ENCODE measurements around the gene MOAP1. TPM values are rescaled to one million over a fixed set of nuclear protein-coding genes. Genes with fewer than 3 reads are reported as not detected.
"Not testable (repeated sequence)": the region's sequence is repeated elsewhere in the genome, so short reads cannot be mapped to it uniquely, and the experiment has no call there.

Gene MOAP1
- total RNA-seq, 2 experiments from 2014 or later = 14.2 to 14.8 TPM

GRCh38 chr14:93175492-93175891 is 9.2 kb downstream of the MOAP1 start:
- intact Hi-C loops (cut with micrococcal nuclease) = no loop called here
- no peak for DNase-seq
- no peak overlapping the region for H3K27ac Mint-ChIP-seq
- H3K4me1 Mint-ChIP-seq (ENCODE audit: low read depth) = no peaks in the 10 kb centered on the region
- no peaks in the 10 kb centered on the region for H3K9me3 Mint-ChIP-seq
- no peaks in the 10 kb centered on the region for H3K27me3 Mint-ChIP-seq
- H3K36me3 Mint-ChIP-seq = no peaks in the 10 kb centered on the region
- POLR2A ChIA-PET = no interaction called here
- no peak overlapping the region for H3K4me3 Mint-ChIP-seq
- CTCF ChIA-PET = interaction anchor here (0.9 to 2.9 kb wide), 5 partner anchors 9 to 63 kb away, joined by 3 to 18 read pairs (median 3); partner anchors contain the start of genes LYSET and MOAP1

DNA sequence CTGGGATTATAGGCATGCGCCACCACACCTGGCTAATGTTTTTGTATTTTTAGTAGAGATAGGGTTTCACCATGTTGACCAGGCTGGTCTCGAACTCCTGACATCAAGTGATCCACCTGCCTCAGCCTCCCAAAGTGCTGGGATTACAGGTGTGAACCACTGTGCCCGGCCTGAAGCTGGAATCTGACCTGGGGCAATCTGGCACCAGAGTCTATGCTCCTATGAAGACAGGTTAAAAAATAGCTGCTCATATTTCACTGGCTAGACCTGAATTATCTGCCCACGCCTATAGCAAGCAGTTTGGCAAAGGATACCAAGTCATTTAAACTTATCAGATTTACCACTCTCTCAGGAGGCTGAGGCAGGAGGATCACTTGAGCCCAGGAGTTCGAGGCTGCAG is 10.0 kb downstream of the MOAP1 start:
- H3K4me1 Mint-ChIP-seq (ENCODE audit: low read depth); DNase-seq; H3K9me3 Mint-ChIP-seq; intact Hi-C loops (cut with micrococcal nuclease); H3K27ac Mint-ChIP-seq; H3K36me3 Mint-ChIP-seq; H3K27me3 Mint-ChIP-seq; H3K4me3 Mint-ChIP-seq; POLR2A ChIA-PET: not testable (repeated sequence)
- CTCF ChIA-PET = interaction anchor here (0.8 to 2.9 kb wide), 3 partner anchors 35 to 223 kb away, joined by 3 to 18 read pairs (median 3); no protein-coding TSS in a partner anchor

- POLR2A ChIA-PET = interaction anchor here (1.2 kb wide), 1 partner anchor 11 kb away, joined by 4 read pairs; the partner anchor contains the start of genes LYSET and MOAP1
- DNase-seq = peak; percentile 43
- intact Hi-C loops (cut with micrococcal nuclease) = no loop called here
Measured at GRCh38 chr14:93173943-93174395, 10.7 kb downstream of the MOAP1 start.

DNA sequence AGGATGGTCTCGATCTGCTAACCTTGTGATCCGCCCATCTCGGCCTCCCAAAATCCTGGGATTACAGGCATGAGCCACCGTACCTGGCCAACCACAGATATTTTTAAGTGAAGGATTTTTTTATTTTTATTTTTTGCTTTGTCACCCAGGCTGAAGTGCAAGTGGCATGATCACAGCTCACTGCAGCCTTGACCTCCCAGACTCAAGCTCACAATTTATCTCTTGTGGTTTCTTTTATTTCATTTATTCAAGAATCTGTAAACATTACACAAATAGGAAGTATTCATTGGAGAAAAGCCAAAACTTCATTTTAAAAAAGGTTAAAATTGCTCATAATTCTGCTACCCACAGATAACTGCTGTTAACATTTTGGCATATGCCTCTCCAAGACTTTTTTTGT is 13.3 kb downstream of the MOAP1 start:
- H3K4me1 Mint-ChIP-seq (ENCODE audit: low read depth) = no peaks in the 10 kb centered on the region
- POLR2A ChIA-PET = no interaction called here
- no peak overlapping the region for H3K4me3 Mint-ChIP-seq
- H3K36me3 Mint-ChIP-seq = no peaks in the 10 kb centered on the region
- no peak overlapping the region for H3K27ac Mint-ChIP-seq
- no peaks in the 10 kb centered on the region for H3K27me3 Mint-ChIP-seq
- CTCF ChIA-PET = no interaction called here
- H3K9me3 Mint-ChIP-seq = no peaks in the 10 kb centered on the region
- intact Hi-C loops (cut with micrococcal nuclease) = no loop called here
- DNase-seq = no peak

More at GRCh38 chr14:93173943-93174395, 10.7 kb downstream of the MOAP1 start:
- Mint-ChIP-seq H3K27me3 (no peaks in the 10 kb centered on the region), H3K4me1 (ENCODE audit: low read depth) (no peaks in the 10 kb centered on the region), H3K4me3 (no peak overlapping the region), H3K27ac (no peak overlapping the region), H3K9me3 (no peaks in the 10 kb centered on the region), H3K36me3 (no peaks in the 10 kb centered on the region)
- CTCF ChIA-PET = interaction anchor here (0.8 to 2.9 kb wide), 2 partner anchors 61 to 222 kb away, joined by 3 to 18 read pairs; no protein-coding TSS in a partner anchor

DNA sequence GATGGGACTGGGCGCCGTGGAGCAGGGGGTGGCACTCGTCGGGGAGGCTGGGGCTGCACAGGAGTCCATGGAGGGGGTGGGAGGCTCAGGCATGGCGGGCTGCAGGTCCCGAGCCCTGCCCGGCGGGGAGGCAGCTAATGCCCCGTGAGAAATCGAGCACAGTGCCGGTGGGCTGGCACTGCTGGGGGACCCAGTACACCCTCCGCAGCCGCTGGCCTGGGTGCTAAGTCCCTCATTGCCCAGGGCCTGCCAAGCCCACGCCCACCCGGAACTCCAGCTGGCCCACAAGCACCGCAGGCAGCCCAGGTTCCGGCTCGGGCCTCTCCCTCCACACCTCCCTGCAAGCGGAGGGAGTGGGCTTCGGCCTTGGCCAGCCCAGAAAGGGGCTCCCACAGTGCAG is 14.6 kb downstream of the MOAP1 start:
- H3K4me3 Mint-ChIP-seq; DNase-seq; H3K9me3 Mint-ChIP-seq; intact Hi-C loops (cut with micrococcal nuclease); H3K27ac Mint-ChIP-seq; H3K36me3 Mint-ChIP-seq; H3K27me3 Mint-ChIP-seq; H3K4me1 Mint-ChIP-seq (ENCODE audit: low read depth): not testable (repeated sequence)
- ChIA-PET CTCF (interaction anchor here (1.0 kb wide), 1 partner anchor 31 kb away, joined by 3 read pairs; no protein-coding TSS in a partner anchor), POLR2A (interaction anchor here (1.4 kb wide), 1 partner anchor 15 kb away, joined by 7 read pairs; the partner anchor contains the start of genes LYSET and MOAP1)

DNA sequence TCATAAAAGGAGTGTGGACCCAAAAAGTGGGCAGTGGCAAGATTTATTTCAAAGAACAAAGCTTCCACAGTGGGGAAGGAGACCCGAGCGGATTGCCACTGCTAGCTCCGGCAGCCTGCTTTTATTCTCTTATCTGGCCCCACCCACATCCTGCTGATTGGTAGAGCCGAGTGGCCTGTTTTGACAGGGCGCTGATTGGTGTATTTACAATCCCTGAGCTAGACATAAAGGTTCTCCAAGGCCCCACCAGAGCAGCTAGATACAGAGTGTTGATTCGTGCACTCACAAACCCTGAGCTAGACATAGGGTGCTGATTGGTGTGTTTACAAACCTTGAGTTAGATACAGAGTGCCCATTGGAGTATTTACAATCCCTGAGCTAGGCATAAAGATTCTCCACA is 15.1 kb downstream of the MOAP1 start:
- H3K27me3 Mint-ChIP-seq; H3K27ac Mint-ChIP-seq; DNase-seq; H3K9me3 Mint-ChIP-seq; intact Hi-C loops (cut with micrococcal nuclease); H3K4me3 Mint-ChIP-seq; H3K4me1 Mint-ChIP-seq (ENCODE audit: low read depth); H3K36me3 Mint-ChIP-seq: not testable (repeated sequence)
- CTCF ChIA-PET = interaction anchor here (0.8 to 1.0 kb wide), 3 partner anchors 9 to 56 kb away, joined by 3 to 4 read pairs (median 3); no protein-coding TSS in a partner anchor
- POLR2A ChIA-PET = interaction anchor here (1.4 kb wide), 1 partner anchor 15 kb away, joined by 7 read pairs; the partner anchor contains the start of genes LYSET and MOAP1

DNA sequence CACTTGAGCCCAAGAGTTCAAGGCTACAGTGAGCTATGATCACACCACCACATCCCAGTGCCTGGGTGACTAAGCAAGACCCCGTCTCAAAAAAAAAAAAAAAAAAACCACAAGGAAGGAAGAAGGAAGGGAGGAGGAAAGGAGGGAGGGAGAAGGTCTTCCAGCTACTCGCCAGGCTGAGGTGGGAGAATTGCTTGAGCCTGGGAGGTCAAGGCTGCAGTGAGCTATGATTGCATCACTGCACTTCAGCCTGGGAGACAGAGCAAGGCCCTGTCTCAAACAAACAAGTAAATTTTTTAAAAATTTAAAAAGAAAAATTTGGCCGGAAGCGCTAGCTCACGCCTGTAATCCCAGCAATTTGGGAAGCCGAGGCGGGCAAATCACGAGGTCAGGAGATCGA is 16.1 kb downstream of the MOAP1 start:
- CTCF ChIA-PET = interaction anchor here (0.8 kb wide), 1 partner anchor 55 kb away, joined by 3 read pairs; no protein-coding TSS in a partner anchor
- H3K9me3 Mint-ChIP-seq; H3K27me3 Mint-ChIP-seq; H3K36me3 Mint-ChIP-seq; H3K4me1 Mint-ChIP-seq (ENCODE audit: low read depth); DNase-seq; intact Hi-C loops (cut with micrococcal nuclease); POLR2A ChIA-PET; H3K4me3 Mint-ChIP-seq; H3K27ac Mint-ChIP-seq: not testable (repeated sequence)

DNA sequence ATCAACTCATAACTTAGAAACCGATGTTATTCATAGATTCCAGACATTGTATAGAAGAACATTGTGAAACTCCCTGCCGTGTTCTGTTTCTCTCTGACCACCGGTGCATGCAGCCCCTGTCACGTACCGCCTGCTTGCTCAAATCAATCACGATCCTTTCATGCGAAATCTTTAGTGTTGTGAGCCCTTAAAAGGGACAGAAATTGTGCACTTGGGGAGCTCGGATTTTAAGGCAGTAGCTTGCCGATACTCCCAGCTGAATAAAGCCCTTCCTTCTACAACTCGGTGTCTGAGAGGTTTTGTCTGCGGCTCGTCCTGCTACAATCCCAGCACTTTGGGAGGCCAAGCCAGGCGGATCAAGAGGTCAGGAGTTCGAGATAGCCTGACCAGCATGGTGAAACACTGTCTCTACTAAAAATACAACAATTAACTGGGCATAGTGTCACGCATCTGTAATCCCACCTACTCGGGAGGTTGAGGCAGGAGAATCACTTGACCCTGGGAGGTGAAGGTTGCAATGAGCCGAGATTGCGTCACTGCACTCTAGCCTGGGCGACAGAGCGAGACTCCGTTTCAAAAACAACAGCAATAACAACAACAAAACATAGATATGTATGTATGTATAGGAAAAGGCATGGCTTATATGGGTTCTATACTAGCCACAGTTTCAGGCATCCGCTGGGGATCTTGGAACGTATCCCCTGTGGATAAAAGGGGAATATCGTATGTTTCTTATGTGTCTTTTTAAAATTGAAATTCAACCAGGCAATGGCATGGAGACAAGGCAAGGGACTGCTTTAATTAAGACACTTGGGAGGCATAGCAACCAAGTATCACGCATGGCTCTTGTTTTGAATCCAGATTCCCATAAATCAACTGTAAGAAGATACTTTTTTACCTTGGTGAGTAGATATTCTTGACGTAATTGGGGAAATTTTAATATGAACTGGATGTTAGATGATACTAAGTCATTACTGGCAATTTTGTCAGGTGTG is 19.1 kb downstream of the MOAP1 start:
- H3K27me3 Mint-ChIP-seq; H3K9me3 Mint-ChIP-seq; H3K4me1 Mint-ChIP-seq (ENCODE audit: low read depth); H3K4me3 Mint-ChIP-seq; H3K27ac Mint-ChIP-seq; POLR2A ChIA-PET; intact Hi-C loops (cut with micrococcal nuclease); DNase-seq; H3K36me3 Mint-ChIP-seq: not testable (repeated sequence)
- CTCF ChIA-PET = interaction anchor here (2.4 kb wide), 1 partner anchor 13 kb away, joined by 18 read pairs; no protein-coding TSS in a partner anchor

- intact Hi-C loops (cut with micrococcal nuclease) = no loop called here
- Mint-ChIP-seq H3K4me1 (ENCODE audit: low read depth) (no peaks in the 10 kb centered on the region), H3K9me3 (no peaks in the 10 kb centered on the region), H3K27ac (no peak overlapping the region), H3K27me3 (no peaks in the 10 kb centered on the region), H3K4me3 (no peak overlapping the region), H3K36me3 (no peaks in the 10 kb centered on the region)
- no peak for DNase-seq
- ChIA-PET POLR2A (no interaction called here), CTCF (interaction anchor here (1.0 to 1.3 kb wide), 2 partner anchors 16 to 50 kb away, joined by 3 to 7 read pairs; no protein-coding TSS in a partner anchor)
Measured at GRCh38 chr14:93163564-93163963, 21.1 kb downstream of the MOAP1 start.

- intact Hi-C loops (cut with micrococcal nuclease) = no loop called here
- DNase-seq = no peak
- POLR2A ChIA-PET = no interaction called here
- H3K4me1 Mint-ChIP-seq (ENCODE audit: low read depth) = no peaks in the 10 kb centered on the region
- no peaks in the 10 kb centered on the region for H3K36me3 Mint-ChIP-seq
- CTCF ChIA-PET = interaction anchor here (1.4 to 2.4 kb wide), 5 partner anchors 15 to 48 kb away, joined by 4 to 10 read pairs (median 5); partner anchors contain the start of genes ITPK1, LYSET and MOAP1
- no peak overlapping the region for H3K27ac Mint-ChIP-seq
- no peak overlapping the region for H3K4me3 Mint-ChIP-seq
- no peaks in the 10 kb centered on the region for H3K27me3 Mint-ChIP-seq
- H3K9me3 Mint-ChIP-seq = no peaks in the 10 kb centered on the region
Measured at GRCh38 chr14:93161411-93161940, 23.2 kb downstream of the MOAP1 start.

- no peaks in the 10 kb centered on the region for H3K36me3 Mint-ChIP-seq
- no peak overlapping the region for H3K4me3 Mint-ChIP-seq
- intact Hi-C loops (cut with micrococcal nuclease) = no loop called here
- ChIA-PET CTCF (interaction anchor here (1.0 to 2.4 kb wide), 7 partner anchors 14 to 208 kb away, joined by 3 to 10 read pairs (median 5); partner anchors contain the start of genes ITPK1, LYSET and MOAP1), POLR2A (no interaction called here)
- H3K4me1 Mint-ChIP-seq (ENCODE audit: low read depth) = no peaks in the 10 kb centered on the region
- DNase-seq = peak; percentile 30
- no peaks in the 10 kb centered on the region for H3K27me3 Mint-ChIP-seq
- H3K9me3 Mint-ChIP-seq = no peaks in the 10 kb centered on the region
- H3K27ac Mint-ChIP-seq = no peak overlapping the region
Measured at GRCh38 chr14:93160353-93160801, 24.3 kb downstream of the MOAP1 start.
